ENCODE measurements around the gene CPSF4L.

Gene CPSF4L

DNA sequence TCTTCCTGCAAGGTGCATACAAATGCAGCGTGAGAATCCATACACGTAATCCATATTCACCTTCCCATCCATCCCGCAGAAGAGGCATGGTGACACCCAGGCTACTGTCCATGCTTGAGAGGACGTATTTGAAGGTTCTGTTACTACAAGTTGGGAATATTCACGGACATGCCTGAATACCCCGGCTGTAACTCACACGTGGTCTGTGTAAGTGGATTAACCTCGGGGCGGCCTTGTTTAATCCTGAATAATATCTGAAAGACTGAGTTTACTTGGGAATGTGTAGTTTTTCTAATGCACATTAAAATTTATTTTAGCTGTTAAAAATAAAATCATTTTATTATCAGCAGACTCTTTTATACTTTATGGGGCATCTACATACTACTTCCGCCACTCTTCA, 13.1 kb downstream of the CPSF4L start:
- no peak for TF ChIP-seq POLR2AphosphoS5 (IDR thresholded peaks at IDR 0.05; ENCODE audit: low read depth, low read length)
- TF ChIP-seq TAF1 (IDR thresholded peaks at IDR 0.05; ENCODE audit: borderline replicate concordance, low read depth, low read length): no peak
- TF ChIP-seq POLR2A (IDR thresholded peaks at IDR 0.05; ENCODE audit: low read depth, low read length): no peak
- no peak for DNase-seq (ENCODE audit: insufficient read length)
- no peak for FAIRE-seq

DNA sequence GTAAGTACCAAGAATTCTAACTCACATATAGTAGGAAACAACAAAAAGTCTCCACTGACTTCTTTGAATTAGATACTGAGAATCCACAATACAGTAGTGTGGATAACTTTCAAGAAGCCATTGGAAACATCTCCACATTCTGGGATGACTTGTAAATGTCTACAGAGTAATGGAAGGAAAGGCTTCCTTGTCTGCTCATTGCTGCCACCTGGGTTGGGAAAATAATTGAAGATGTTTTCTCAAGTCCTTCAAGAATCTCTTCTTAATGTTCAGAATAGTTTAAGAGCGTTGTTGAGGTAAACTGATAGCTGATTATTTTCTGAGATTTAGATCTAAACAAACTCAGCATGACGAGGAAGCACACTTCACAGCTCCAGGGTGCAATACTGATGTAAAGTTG, 14.0 kb downstream of the CPSF4L start:
- TF ChIP-seq TAF1 (IDR thresholded peaks at IDR 0.05; ENCODE audit: borderline replicate concordance, low read depth, low read length) (no peak), POLR2AphosphoS5 (IDR thresholded peaks at IDR 0.05; ENCODE audit: low read depth, low read length) (no peak), POLR2A (IDR thresholded peaks at IDR 0.05; ENCODE audit: low read depth, low read length) (no peak)
- FAIRE-seq (no peak), DNase-seq (ENCODE audit: insufficient read length) (no peak)

DNA sequence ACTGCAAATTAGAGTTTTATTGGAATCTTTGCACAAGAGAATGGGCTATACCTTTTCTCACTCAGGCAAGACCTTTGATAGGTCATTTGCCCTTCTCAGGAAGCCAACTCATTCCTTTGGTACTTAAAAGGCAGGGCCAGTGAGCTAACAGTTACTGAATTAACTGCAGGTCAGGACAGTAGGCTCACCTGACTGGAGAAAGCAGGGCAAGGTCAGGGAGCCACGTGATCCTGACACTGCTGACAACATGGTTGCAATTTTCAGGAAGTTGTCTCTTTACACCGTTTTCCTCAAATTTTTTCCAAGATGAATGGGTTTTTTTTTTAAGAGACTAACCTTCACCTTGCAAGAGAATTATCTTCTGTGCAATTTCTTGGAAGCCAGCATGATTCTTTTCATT, 21.1 kb downstream of the CPSF4L start:
- FAIRE-seq (no peak), DNase-seq (ENCODE audit: insufficient read length) (no peak)
- TF ChIP-seq TAF1 (IDR thresholded peaks at IDR 0.05; ENCODE audit: borderline replicate concordance, low read depth, low read length): no peak
- no peak for TF ChIP-seq POLR2AphosphoS5 (IDR thresholded peaks at IDR 0.05; ENCODE audit: low read depth, low read length)
- no peak for TF ChIP-seq POLR2A (IDR thresholded peaks at IDR 0.05; ENCODE audit: low read depth, low read length)

DNA sequence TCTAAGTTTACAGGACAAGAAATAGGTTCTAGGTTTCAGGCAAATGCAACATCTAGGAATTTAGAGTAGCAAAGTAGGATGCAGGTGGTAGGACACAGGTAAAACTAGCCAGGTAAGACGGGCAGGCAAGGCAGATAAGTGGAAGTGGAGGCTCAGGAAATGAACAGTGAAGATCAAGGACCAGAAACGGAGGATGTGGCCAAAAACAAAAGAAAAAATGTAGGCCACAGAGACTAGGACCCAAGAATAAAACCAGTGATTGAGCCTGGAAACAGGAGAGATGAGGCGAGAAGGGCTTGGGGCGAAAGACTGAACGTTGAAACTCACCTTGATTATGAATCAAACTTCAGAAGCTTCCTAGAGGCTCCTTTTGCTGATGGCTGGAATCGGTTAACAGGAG, 24.0 kb downstream of the CPSF4L start:
- TF ChIP-seq POLR2A (IDR thresholded peaks at IDR 0.05; ENCODE audit: low read depth, low read length) (no peak), POLR2AphosphoS5 (IDR thresholded peaks at IDR 0.05; ENCODE audit: low read depth, low read length) (no peak)
- FAIRE-seq: no peak
- no peak for DNase-seq (ENCODE audit: insufficient read length)

DNA sequence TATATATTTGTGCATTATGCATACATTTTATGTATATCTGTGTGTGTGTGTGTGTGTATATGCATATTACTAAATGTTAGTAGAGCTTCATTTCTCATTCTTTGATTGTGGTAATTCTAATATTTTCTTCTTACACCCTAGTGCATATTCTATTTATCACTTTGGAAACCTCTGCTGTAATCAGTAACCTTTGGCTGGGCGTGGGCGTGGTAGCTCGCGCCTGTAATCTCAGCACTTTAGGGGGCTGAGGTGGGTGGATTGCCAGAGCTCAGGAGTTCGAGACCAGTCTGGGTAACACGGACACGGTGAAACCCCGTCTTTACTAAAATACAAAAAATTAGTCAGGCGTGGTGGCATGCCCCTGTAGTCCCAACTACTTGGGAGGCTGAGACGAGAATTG, 26.9 kb downstream of the CPSF4L start:
- TF ChIP-seq TAF1 (IDR thresholded peaks at IDR 0.05; ENCODE audit: borderline replicate concordance, low read depth, low read length): no peak
- no peak for DNase-seq (ENCODE audit: insufficient read length)
- no peak for FAIRE-seq

DNA sequence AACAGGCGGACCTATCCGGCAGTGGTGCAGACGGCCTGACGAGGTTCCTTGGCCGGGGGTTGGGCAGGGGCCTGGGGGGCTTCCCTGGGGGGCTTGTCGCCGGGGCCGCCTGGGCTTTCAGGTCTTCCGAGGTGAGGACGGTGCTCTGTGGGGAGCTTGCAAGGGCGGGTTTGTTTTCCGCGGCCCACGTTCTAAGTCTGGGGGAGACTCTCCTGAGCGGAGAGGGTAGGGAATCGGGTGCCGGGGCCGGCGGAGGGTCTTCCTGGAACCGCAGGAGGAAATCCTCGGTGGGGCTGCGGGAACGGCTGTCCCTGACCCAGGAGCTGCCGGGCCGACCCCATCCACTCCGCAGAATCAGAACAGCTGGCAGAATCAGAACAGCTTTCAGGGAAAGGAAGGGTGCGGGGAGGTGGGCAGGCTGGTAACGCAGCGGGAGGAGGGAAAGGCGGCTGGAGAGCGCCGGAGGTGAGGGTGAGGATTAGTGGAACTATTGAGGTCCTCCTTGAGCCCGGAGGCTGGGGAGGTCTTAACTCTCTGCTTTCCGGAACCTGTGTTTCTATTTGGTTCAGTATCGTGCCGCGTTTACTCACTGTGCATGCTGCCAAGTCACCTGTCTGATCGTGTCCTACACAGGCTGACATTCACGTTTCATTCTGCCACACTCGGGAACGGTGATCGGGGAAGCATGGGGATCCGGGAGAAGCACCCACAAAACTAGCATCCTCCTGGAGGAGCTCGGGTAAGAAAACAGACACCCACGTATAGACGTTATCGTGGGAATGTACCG, 28.9 kb downstream of the CPSF4L start:
- peak; percentile 46 for DNase-seq (ENCODE audit: insufficient read length)
- peak; percentile 40 for FAIRE-seq
- TF ChIP-seq TAF1 (IDR thresholded peaks at IDR 0.05; ENCODE audit: borderline replicate concordance, low read depth, low read length) (no peak), POLR2AphosphoS5 (IDR thresholded peaks at IDR 0.05; ENCODE audit: low read depth, low read length) (no peak; the same call in 1 of the 2 replicates), POLR2A (IDR thresholded peaks at IDR 0.05; ENCODE audit: low read depth, low read length) (0 out of 2 replicates have a peak, but pooled peaks have one; percentile 21)

DNA sequence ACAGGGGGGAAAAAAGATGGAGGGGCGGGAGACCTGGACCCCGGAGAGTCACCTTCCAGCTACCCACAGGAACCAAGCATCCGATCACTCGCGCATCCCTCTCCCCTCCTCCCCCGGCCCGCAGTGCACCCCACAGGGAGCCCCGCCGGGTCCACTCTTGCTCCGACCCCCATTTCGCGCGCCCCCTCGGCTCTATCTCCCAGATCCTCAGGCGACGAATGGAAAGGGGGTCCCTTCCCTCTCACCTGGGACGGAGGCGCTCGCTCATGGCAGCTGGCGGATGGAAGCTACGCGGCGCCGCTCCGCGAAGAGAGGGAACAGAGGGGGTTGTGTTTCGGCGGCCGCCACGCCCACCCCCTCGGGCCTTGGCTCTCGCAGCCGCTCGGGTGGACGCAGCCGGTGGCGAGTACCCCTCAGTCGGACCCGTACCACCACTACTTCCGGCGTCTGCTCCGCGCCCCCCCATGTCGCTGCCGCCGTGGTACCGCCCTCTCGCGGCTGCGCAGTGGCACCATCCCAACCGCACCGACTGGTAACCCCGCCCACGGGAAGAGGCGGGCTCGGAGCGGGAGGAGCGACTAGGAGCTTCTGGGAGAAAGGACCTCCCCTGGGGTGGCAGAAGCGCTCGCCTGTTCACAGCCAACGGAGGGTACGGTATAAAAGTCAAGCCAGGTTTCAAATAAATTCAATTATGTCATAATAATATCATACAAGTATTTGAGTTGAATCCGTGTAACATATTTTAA, 29.7 kb downstream of the CPSF4L start:
- DNase-seq (ENCODE audit: insufficient read length) (peak; percentile 92), FAIRE-seq (peak; percentile 97)
- TF ChIP-seq TAF1 (IDR thresholded peaks at IDR 0.05; ENCODE audit: borderline replicate concordance, low read depth, low read length): peak; percentile 27; the same call in 1 of the 2 replicates
- peak; percentile 69; the same call in 1 of the 2 replicates for TF ChIP-seq POLR2A (IDR thresholded peaks at IDR 0.05; ENCODE audit: low read depth, low read length)
- TF ChIP-seq POLR2AphosphoS5 (IDR thresholded peaks at IDR 0.05; ENCODE audit: low read depth, low read length): 0 out of 2 replicates have a peak, but pooled peaks have one; percentile 33

DNA sequence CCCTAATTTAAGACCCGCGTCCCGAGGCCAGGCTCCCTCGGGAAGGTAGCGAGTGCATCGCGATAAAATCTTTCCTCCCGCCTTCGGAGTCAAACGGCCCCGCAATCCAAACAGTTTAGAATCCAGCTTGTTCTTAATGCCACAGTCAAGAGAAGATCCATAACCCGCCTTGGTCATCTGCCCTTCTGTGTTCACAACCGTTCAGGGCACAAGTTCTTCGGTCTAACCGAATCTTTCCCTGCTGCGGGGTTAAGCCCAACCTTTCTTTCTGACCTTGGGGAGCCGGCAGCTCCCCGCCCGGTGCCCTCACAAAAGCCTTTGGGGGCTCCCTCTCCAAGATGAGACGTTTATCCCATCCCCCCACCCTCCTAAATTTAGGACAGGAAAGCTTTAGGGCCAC, 30.3 kb downstream of the CPSF4L start:
- no peak for FAIRE-seq
- TF ChIP-seq POLR2A (IDR thresholded peaks at IDR 0.05; ENCODE audit: low read depth, low read length) (no peak), TAF1 (IDR thresholded peaks at IDR 0.05; ENCODE audit: borderline replicate concordance, low read depth, low read length) (no peak)
- DNase-seq (ENCODE audit: insufficient read length): no peak

DNA sequence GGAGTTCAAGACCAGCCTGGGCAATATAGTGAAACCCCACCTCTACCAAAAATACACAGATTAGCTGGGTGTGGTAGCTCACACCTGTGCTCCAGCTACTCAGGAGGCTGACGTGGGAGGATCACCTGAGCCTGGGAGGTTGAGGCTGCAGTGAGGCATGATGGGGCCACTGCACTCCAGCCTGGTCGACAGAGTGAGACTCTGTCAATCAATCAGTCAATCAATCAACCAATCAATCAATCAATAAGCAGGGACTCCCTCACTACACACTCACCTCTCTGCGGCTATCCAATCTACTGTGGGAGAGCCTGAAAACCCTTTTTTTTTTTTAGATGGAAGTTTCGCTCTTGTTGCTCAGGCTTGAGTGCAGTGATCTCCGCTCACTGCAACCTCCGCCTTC, 31.6 kb downstream of the CPSF4L start:
- TF ChIP-seq POLR2AphosphoS5 (IDR thresholded peaks at IDR 0.05; ENCODE audit: low read depth, low read length): no peak
- FAIRE-seq (no peak), DNase-seq (ENCODE audit: insufficient read length) (no peak)

DNA sequence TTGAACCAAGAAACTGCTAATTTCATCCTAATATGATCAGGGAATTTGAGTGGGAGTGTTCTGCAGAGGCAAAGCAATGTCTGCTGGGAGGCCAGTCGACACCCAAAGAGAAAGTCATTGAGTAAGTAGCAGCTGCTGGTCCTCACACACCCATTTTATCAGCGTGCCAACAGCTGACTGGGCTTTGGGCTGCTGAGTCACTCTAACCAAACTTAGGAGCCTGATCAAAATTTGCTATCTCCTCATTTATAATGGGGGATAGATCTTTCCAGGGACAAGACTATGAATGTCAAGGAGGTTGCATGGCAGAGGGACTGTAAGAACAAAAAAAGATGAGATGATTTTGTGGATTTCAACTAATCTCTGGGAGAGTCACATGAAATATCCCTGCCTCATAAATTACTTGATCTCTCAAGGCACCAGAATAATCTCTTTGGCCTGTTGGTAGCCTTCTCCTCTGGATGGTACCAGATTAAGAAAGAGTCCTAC, 32.9 kb downstream of the CPSF4L start:
- TF ChIP-seq POLR2AphosphoS5 (IDR thresholded peaks at IDR 0.05; ENCODE audit: low read depth, low read length): no peak
- TF ChIP-seq POLR2A (IDR thresholded peaks at IDR 0.05; ENCODE audit: low read depth, low read length): no peak
- no peak for TF ChIP-seq TAF1 (IDR thresholded peaks at IDR 0.05; ENCODE audit: borderline replicate concordance, low read depth, low read length)
- DNase-seq (ENCODE audit: insufficient read length): peak; percentile 27
- no peak for FAIRE-seq

DNA sequence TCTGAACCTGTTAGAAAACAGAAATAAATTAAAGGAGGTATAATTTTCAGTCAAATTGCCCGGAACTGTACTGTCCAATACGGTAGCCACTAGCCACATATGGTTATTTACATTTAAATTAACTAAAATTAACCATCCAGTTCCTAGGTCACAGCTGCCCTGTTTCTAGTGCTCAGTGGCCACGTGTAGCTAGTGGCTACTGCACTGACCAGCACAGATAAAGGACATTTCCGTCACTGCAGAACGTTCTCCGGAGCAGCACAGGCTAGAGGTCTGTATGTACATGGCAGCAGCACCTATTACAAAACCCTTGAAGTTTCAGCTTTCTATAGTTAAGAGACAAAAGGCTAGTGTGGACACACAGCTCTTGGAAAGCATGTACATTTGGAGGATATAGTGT, 33.7 kb downstream of the CPSF4L start:
- no peak for FAIRE-seq
- no peak for DNase-seq (ENCODE audit: insufficient read length)
- no peak for TF ChIP-seq POLR2A (IDR thresholded peaks at IDR 0.05; ENCODE audit: low read depth, low read length)
- no peak for TF ChIP-seq POLR2AphosphoS5 (IDR thresholded peaks at IDR 0.05; ENCODE audit: low read depth, low read length)
- no peak for TF ChIP-seq TAF1 (IDR thresholded peaks at IDR 0.05; ENCODE audit: borderline replicate concordance, low read depth, low read length)

DNA sequence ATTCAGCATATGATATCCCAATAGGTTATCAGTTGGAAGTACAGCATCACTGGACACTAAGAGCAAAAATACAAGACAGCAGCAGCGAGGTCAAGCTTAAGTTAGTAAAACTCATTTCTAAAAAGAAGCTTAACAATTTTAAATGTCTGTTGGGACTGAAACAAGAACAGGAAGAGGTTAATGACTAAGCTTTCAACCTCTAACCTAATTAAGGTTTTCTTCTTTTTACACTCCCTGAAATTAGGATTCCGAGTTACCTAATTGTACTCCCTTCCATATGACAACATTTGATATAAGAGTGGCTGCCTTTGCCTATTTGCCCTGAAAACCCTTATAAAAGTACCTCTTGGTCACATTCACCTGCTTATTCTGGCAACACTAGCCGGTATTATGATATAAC, 34.3 kb downstream of the CPSF4L start:
- no peak for TF ChIP-seq POLR2A (IDR thresholded peaks at IDR 0.05; ENCODE audit: low read depth, low read length)
- TF ChIP-seq POLR2AphosphoS5 (IDR thresholded peaks at IDR 0.05; ENCODE audit: low read depth, low read length): no peak
- no peak for TF ChIP-seq TAF1 (IDR thresholded peaks at IDR 0.05; ENCODE audit: borderline replicate concordance, low read depth, low read length)
- no peak for DNase-seq (ENCODE audit: insufficient read length)
- no peak for FAIRE-seq

Data from GM12892 (cell line).